Neural crest cell (in vitro differentiated cells): Measurements from ENCODE around the gene DPEP2NB. TPM values are rescaled to one million over a fixed set of nuclear protein-coding genes. Genes with fewer than 3 reads are reported as not detected.

Experiments
- DNase-seq: peaks from one replicate; pipeline ENCODE4 v3.0.0; 2021; ENCODE audit warnings: low read depth, mixed read lengths, low spot score
- H3K27ac Mint-ChIP-seq: one replicate; pipeline ENCODE4 v1.8.0; 2021; ENCODE audit warnings: mild to moderate bottlenecking, mixed read lengths; ENCODE audit not compliant: unreplicated experiment
- H3K27me3 Mint-ChIP-seq: 2 replicates; pipeline ENCODE4 v1.8.0; 2021; ENCODE audit warnings: low read depth, mild to moderate bottlenecking, mixed read lengths
- H3K36me3 Mint-ChIP-seq: 2 replicates; pipeline ENCODE4 v1.8.0; 2021; ENCODE audit warnings: low read depth, mild to moderate bottlenecking, mixed read lengths
- H3K4me1 Mint-ChIP-seq: 2 replicates; pipeline ENCODE4 v1.8.0; 2021; ENCODE audit warnings: mixed read lengths
- H3K4me3 Mint-ChIP-seq: one replicate; pipeline ENCODE4 v1.8.0; 2021; ENCODE audit warnings: mild to moderate bottlenecking, mixed read lengths
- H3K9me3 Mint-ChIP-seq: 2 replicates; pipeline ENCODE4 v1.8.0; 2021; ENCODE audit warnings: mixed read lengths
- CTCF ChIP-seq: fragments of 200-600 bp; sonication (generic); conservative IDR thresholded peaks from 2 replicates; pipeline ENCODE4 v1.5.0; 2021; ENCODE audit warnings: antibody characterized with exemption, mild to moderate bottlenecking
- total RNA-seq: library from RNA; stranded (reverse); gene quantifications from 2 replicates; pipeline ENCODE4 v1.2.1, GENCODE V29; 2021

The DPEP2NB gene
- total RNA-seq, 1 donor from 2014 or later, result not detected

- peaks cover 38% of the 10 kb centered on the region for H3K4me1 Mint-ChIP-seq
- no peaks in the 10 kb centered on the region for H3K36me3 Mint-ChIP-seq
- no peak for DNase-seq
- no peaks in the 10 kb centered on the region for H3K9me3 Mint-ChIP-seq
- H3K27me3 Mint-ChIP-seq, result no peaks in the 10 kb centered on the region
- no peak for TF ChIP-seq CTCF
- H3K4me3 Mint-ChIP-seq, result peak overlapping the region; percentile 97
- peak overlapping the region; percentile 24 for H3K27ac Mint-ChIP-seq
Measured at GRCh38 chr16:67965668-67966548, 49.8 kb downstream of the DPEP2NB start.

- no peak overlapping the region for H3K27ac Mint-ChIP-seq
- DNase-seq, result no peak
Measured at GRCh38 chr16:67964477-67965131, 51.1 kb downstream of the DPEP2NB start.

GRCh38 chr16:67963662-67964321 is 51.9 kb downstream of the DPEP2NB start:
- Mint-ChIP-seq H3K9me3 (no peaks in the 10 kb centered on the region), H3K27me3 (no peaks in the 10 kb centered on the region), H3K36me3 (no peaks in the 10 kb centered on the region), H3K4me3 (no peak overlapping the region), H3K27ac (no peak overlapping the region), H3K4me1 (peaks cover 35% of the 10 kb centered on the region)
- TF ChIP-seq CTCF, result no peak
- DNase-seq, result no peak

More at GRCh38 chr16:67964477-67965131, 51.1 kb downstream of the DPEP2NB start:
- no peaks in the 10 kb centered on the region for H3K27me3 Mint-ChIP-seq
- peak overlapping the region; percentile 19 for H3K4me3 Mint-ChIP-seq
- H3K36me3 Mint-ChIP-seq, result no peaks in the 10 kb centered on the region
- peaks cover 40% of the 10 kb centered on the region for H3K4me1 Mint-ChIP-seq
- H3K9me3 Mint-ChIP-seq, result no peaks in the 10 kb centered on the region
- TF ChIP-seq CTCF, result no peak

Other genes starting within 250 kb of the DPEP2NB start
- gene RANBP10, start 209.4 kb downstream of the DPEP2NB start, total RNA-seq, result 21.7 and 22.1 TPM in 2 replicates
- 6.6 and 7.5 TPM in 2 replicates for gene TSNAXIP1, start 209.0 kb downstream of the DPEP2NB start, total RNA-seq
- 46.2 and 46.7 TPM in 2 replicates for gene THAP11, start 173.6 kb downstream of the DPEP2NB start, total RNA-seq
- 185 and 191 TPM in 2 replicates for gene NUTF2, start 169.0 kb downstream of the DPEP2NB start, total RNA-seq
- gene CENPT, start 168.2 kb downstream of the DPEP2NB start, total RNA-seq, result 78.2 and 83.5 TPM in 2 replicates
- 100 and 101 TPM in 2 replicates for gene EDC4, start 142.9 kb downstream of the DPEP2NB start, total RNA-seq
- gene NRN1L, start 131.0 kb downstream of the DPEP2NB start, total RNA-seq, result 1.0 TPM in 1 of 2 replicates, not detected in the other
- 39.0 and 41.5 TPM in 2 replicates for gene PSKH1, start 122.7 kb downstream of the DPEP2NB start, total RNA-seq
- gene CTRL, start 84.0 kb downstream of the DPEP2NB start, total RNA-seq, result 2.5 and 3.0 TPM in 2 replicates
- gene PSMB10, start 79.1 kb downstream of the DPEP2NB start, total RNA-seq, result 22.4 and 22.5 TPM in 2 replicates
- gene LCAT, start 71.8 kb downstream of the DPEP2NB start, total RNA-seq, result 16.6 and 17.6 TPM in 2 replicates
- 36.0 and 36.8 TPM in 2 replicates for gene SLC12A4, start 47.3 kb downstream of the DPEP2NB start, total RNA-seq
- not detected in 2 replicates for gene DPEP3, start 35.4 kb downstream of the DPEP2NB start, total RNA-seq
- gene DPEP2, start 16.4 kb downstream of the DPEP2NB start, total RNA-seq, result not detected in 2 replicates
- 12.5 and 13.3 TPM in 2 replicates for gene DDX28, start 7.3 kb upstream of the DPEP2NB start, total RNA-seq
- 26.6 and 28.4 TPM in 2 replicates for gene DUS2, start 7.4 kb upstream of the DPEP2NB start, total RNA-seq
- gene NFATC3, start 69.5 kb upstream of the DPEP2NB start, total RNA-seq, result 64.9 and 71.7 TPM in 2 replicates
- gene ESRP2, start 220.2 kb upstream of the DPEP2NB start, total RNA-seq, result 0.09 and 0.23 TPM in 2 replicates
- 10.7 and 13.6 TPM in 2 replicates for gene PLA2G15, start 229.5 kb upstream of the DPEP2NB start, total RNA-seq
- gene SLC7A6, start 248.6 kb upstream of the DPEP2NB start, total RNA-seq, result 39.2 and 41.7 TPM in 2 replicates